Measurements from ENCODE around the gene LY86. TPM values are rescaled to one million over a fixed set of nuclear protein-coding genes. Genes with fewer than 3 reads are reported as not detected.
A peak's percentile ranks its signal among the peaks of the same experiment; 100 is the strongest.

Gene LY86
- total and polyA plus RNA-seq, 9 of the 15 experiments (the other 6 are each of a cell fraction or from before 2014, with no cell fraction given): 0.08 to 0.20 TPM; not detected in 7

DNA sequence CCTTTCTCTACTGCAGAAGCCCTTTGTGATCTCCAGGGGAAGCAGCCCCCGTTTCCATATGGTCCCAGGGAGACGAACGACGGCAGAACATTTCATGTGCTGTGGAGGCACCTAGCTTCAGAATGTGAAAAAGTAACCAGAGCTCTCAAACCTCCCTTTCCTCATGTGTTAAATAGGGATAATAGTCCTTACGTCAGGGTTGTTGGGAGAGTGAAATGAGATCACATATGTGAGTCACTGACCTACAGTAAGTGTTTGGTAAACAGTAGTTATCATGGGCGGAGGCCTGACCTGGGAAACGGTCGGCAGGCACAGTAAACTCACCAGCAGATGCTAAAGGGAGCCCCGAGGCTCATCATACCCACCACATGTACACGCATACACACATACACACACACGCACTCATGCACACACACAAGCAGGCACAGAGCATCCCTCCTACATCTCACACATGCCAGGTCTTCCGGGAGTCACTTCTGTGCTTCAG is 89.7 kb downstream of the LY86 start:
- no peaks in the 10 kb centered on the region for H3K36me3 ChIP-seq (ENCODE audit: control insufficient read depth, insufficient read depth, low read length)
- H4K20me1 ChIP-seq (replicated peaks; ENCODE audit: control insufficient read depth, insufficient read depth, low read length): no peaks in the 10 kb centered on the region
- peak; percentile 78 for ATAC-seq
- peak; percentile 55 to 66 (median 59) for DNase-seq (ENCODE audit: extremely low read depth in 1 of 4, low spot score in 3 of 4)
- H3K9me3 ChIP-seq (replicated peaks; ENCODE audit: control insufficient read depth, insufficient read depth, low read depth, low read length): no peaks in the 10 kb centered on the region
- in situ Hi-C loops (cut with MboI): loop anchor here (25.0 kb wide), 1 partner anchor 559 kb away; no protein-coding TSS in a partner anchor
- peaks cover 12 to 41% of the 10 kb centered on the region in 2 experiments; a peak in 4 of 5 replicates for H3K4me1 ChIP-seq (replicated peaks in 1 of 2; ENCODE audit: control insufficient read depth in 2 of 2, insufficient read depth in 2 of 2, low read length in 2 of 2)
- H3K27me3 ChIP-seq (ENCODE audit: control insufficient read depth in 2 of 2, insufficient read depth in 2 of 2, low read length in 2 of 2): no peaks in the 10 kb centered on the region
- ChIA-PET CTCF (ENCODE audit: low intra/inter-chr PET ratio) (interaction anchor here (0.8 kb wide), 1 partner anchor 565 kb away, joined by 4 read pairs; no protein-coding TSS in a partner anchor), POLR2A (no interaction called here)
- H2AFZ ChIP-seq (ENCODE audit: low read depth, low read length): peak overlapping the region; percentile 73
- H3K4me2 ChIP-seq (ENCODE audit: insufficient read depth, low read length): peak overlapping the region; percentile 43; the same call in 1 of the 2 replicates
- H3K9ac ChIP-seq (ENCODE audit: insufficient read depth in 1 of 2, low read depth in 2 of 2, low read length in 2 of 2): peak overlapping the region; percentile 8 to 15; a peak in 2 of 4 replicates
- peak overlapping the region; percentile 38; the same call in 2 of the 3 replicates for H3K27ac ChIP-seq (ENCODE audit: extremely low read depth, low read depth, low read length)
- peak; percentile 83 for FAIRE-seq
- 36% methylated on average over 12 of the region's 12 CpGs for WGBS (ENCODE audit: insufficient coverage, low coverage, missing lambda C conversion rate)
- no peak overlapping the region for H3K4me3 ChIP-seq
- no peaks in the 10 kb centered on the region for H3K9me1 ChIP-seq (ENCODE audit: control insufficient read depth, insufficient read depth, low read length)
- no peaks in the 10 kb centered on the region for H3K79me2 ChIP-seq (ENCODE audit: control insufficient read depth, insufficient read depth, low read length)
- no TSS peak for BruUV-seq (replicated peaks)
- intact Hi-C loops (cut with micrococcal nuclease): loop anchor here (5.0 kb wide), 2 partner anchors 74 to 234 kb away; no protein-coding TSS in a partner anchor
- TF ChIP-seq, protein P1, sequence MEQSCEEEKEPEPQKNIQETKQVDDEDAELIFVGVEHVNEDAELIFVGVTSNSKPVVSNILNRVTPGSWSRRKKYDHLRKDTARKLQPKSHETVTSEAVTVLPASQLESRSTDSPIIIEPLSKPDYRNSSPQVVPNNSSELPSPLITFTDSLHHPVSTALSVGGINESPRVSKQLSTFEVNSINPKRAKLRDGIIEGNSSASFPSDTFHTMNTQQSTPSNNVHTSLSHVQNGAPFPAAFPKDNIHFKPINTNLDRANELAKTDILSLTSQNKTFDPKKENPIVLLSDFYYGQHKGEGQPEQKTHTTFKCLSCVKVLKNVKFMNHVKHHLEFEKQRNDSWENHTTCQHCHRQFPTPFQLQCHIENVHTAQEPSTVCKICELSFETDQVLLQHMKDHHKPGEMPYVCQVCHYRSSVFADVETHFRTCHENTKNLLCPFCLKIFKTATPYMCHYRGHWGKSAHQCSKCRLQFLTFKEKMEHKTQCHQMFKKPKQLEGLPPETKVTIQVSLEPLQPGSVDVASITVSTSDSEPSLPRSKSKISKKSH (CRISPR knock-in tag; IDR thresholded peaks at IDR 0.05): no peak
- TF ChIP-seq ZSCAN32 (CRISPR knock-in tag; IDR thresholded peaks at IDR 0.05) (no peak), CTBP1 (IDR thresholded peaks at IDR 0.05; ENCODE audit: borderline replicate concordance) (peak; percentile 75), POU5F1 (IDR thresholded peaks at IDR 0.05; ENCODE audit: borderline replicate concordance, low read depth, low read length, partially characterized antibody) (no peak), ZNF184 (CRISPR knock-in tag; IDR thresholded peaks at IDR 0.05) (no peak), DNMT1 (IDR thresholded peaks at IDR 0.05) (no peak), CBX3 (IDR thresholded peaks at IDR 0.05; ENCODE audit: borderline replicate concordance in 1 of 2, low read length in 2 of 2) (peak in 1 of 2 experiments; percentile 56; a peak in 1 of 3 replicates), SUPT5H (IDR thresholded peaks at IDR 0.05) (no peak), CEBPG (CRISPR knock-in tag; IDR thresholded peaks at IDR 0.05) (no peak), CEBPG (tag; conservative IDR thresholded peaks at IDR 0.05 in 1 of 2, IDR thresholded peaks at IDR 0.05 in 1 of 2) (no peak), GTF2B (IDR thresholded peaks at IDR 0.05; ENCODE audit: extremely low read depth, insufficient read length) (no peak), ZBTB7A (IDR thresholded peaks at IDR 0.05; ENCODE audit: borderline replicate concordance, control insufficient read depth, low read depth, low read length) (no peak), CHD4 (IDR thresholded peaks at IDR 0.05; ENCODE audit: insufficient read depth, insufficient replicate concordance, low read depth, low read length, poor library complexity, severe bottlenecking) (no peak), RBM25 (IDR thresholded peaks at IDR 0.05; ENCODE audit: low read depth, low read length, severe bottlenecking) (no peak), SMAD4 (CRISPR knock-in tag; conservative IDR thresholded peaks at IDR 0.05) (0 out of 2 replicates have a peak, but pooled peaks have one; percentile 21)
- TF ChIP-seq, protein P2, sequence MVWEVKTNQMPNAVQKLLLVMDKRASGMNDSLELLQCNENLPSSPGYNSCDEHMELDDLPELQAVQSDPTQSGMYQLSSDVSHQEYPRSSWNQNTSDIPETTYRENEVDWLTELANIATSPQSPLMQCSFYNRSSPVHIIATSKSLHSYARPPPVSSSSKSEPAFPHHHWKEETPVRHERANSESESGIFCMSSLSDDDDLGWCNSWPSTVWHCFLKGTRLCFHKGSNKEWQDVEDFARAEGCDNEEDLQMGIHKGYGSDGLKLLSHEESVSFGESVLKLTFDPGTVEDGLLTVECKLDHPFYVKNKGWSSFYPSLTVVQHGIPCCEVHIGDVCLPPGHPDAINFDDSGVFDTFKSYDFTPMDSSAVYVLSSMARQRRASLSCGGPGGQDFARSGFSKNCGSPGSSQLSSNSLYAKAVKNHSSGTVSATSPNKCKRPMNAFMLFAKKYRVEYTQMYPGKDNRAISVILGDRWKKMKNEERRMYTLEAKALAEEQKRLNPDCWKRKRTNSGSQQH (CRISPR knock-in tag; IDR thresholded peaks at IDR 0.05): peak; percentile 59; the same call in 1 of the 2 replicates
- TF ChIP-seq, protein P3, sequence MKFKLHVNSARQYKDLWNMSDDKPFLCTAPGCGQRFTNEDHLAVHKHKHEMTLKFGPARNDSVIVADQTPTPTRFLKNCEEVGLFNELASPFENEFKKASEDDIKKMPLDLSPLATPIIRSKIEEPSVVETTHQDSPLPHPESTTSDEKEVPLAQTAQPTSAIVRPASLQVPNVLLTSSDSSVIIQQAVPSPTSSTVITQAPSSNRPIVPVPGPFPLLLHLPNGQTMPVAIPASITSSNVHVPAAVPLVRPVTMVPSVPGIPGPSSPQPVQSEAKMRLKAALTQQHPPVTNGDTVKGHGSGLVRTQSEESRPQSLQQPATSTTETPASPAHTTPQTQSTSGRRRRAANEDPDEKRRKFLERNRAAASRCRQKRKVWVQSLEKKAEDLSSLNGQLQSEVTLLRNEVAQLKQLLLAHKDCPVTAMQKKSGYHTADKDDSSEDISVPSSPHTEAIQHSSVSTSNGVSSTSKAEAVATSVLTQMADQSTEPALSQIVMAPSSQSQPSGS (CRISPR knock-in tag; IDR thresholded peaks at IDR 0.05): no peak
